WTC11 (cell line): ENCODE results near the gene PHF5A. TPM values are rescaled to one million over a fixed set of nuclear protein-coding genes. Genes with fewer than 3 reads are reported as not detected.

Experiments
- ATAC-seq: fragments of 200-7000 bp; cut with Tn5 transposase; 2 replicates; pipeline ENCODE4 v1.10.0; 2021; ENCODE audit warnings: mild to moderate bottlenecking, moderate library complexity
- CTCF ChIA-PET: fragments of 300-600 bp; sonication (Branson Sonifier 250); formaldehyde crosslinking; loops from one replicate; lab custom pipeline; 2021; ENCODE audit warnings: antibody characterized with exemption; lab: Charles Lee
- POLR2A ChIA-PET: fragments of 350-600 bp; sonication (Branson Sonifier 250); formaldehyde crosslinking; loops from one replicate; lab custom pipeline; 2021; ENCODE audit warnings: antibody characterized with exemption; lab: Charles Lee
- DNase-seq: peaks from one replicate; pipeline ENCODE4 v3.0.0; 2021; ENCODE audit warnings: low spot score
- H3K27ac Mint-ChIP-seq: 2 replicates; pipeline ENCODE4 v1.8.0; 2021; ENCODE audit warnings: mixed read lengths
- H3K27me3 Mint-ChIP-seq: 2 replicates; pipeline ENCODE4 v1.8.0; 2021; ENCODE audit warnings: low read depth, mild to moderate bottlenecking, moderate library complexity, mixed read lengths
- H3K36me3 Mint-ChIP-seq: 2 replicates; pipeline ENCODE4 v1.8.0; 2021; ENCODE audit warnings: mixed read lengths
- H3K4me1 Mint-ChIP-seq: 2 replicates; pipeline ENCODE4 v1.8.0; 2022; ENCODE audit warnings: mixed read lengths
- H3K4me3 Mint-ChIP-seq: 2 replicates; pipeline ENCODE4 v1.8.0; 2021; ENCODE audit warnings: mild to moderate bottlenecking, moderate library complexity, mixed read lengths
- H3K9me3 Mint-ChIP-seq: 2 replicates; pipeline ENCODE4 v1.8.0; 2021; ENCODE audit warnings: mixed read lengths
- ERG ChIP-seq: fragments of 250-450 bp; sonication (Bioruptor Pico); IDR thresholded peaks from 2 replicates; pipeline ENCODE4 v1.8.0; 2021; ENCODE audit warnings: mild to moderate bottlenecking
- GABPB1 ChIP-seq: sonication (generic); formaldehyde crosslinking; IDR thresholded peaks from 2 replicates; pipeline ENCODE4 v1.8.1; 2023; ENCODE audit warnings: mild to moderate bottlenecking, missing genetic modification reagents
- HMGXB4 ChIP-seq: sonication (generic); formaldehyde crosslinking; IDR thresholded peaks from 2 replicates; pipeline ENCODE4 v1.8.1; 2023; ENCODE audit warnings: mild to moderate bottlenecking, moderate library complexity, missing genetic modification reagents
- IRF2 ChIP-seq: sonication (generic); formaldehyde crosslinking; IDR thresholded peaks from 2 replicates; pipeline ENCODE4 v1.8.0; 2022; ENCODE audit warnings: low read depth, missing genetic modification reagents, borderline replicate concordance
- JUN ChIP-seq: sonication (generic); formaldehyde crosslinking; IDR thresholded peaks from 2 replicates; pipeline ENCODE4 v1.8.0; 2023; ENCODE audit warnings: mild to moderate bottlenecking, missing genetic modification reagents
- NFATC4 ChIP-seq: fragments of 250-450 bp; sonication (Bioruptor Pico); IDR thresholded peaks from 2 replicates; pipeline ENCODE4 v1.9.0; 2021; ENCODE audit warnings: mild to moderate bottlenecking
- PRRX2 ChIP-seq: fragments of 250-450 bp; sonication (Bioruptor Pico); IDR thresholded peaks from 2 replicates; pipeline ENCODE4 v1.8.0; 2021; ENCODE audit warnings: mild to moderate bottlenecking
- TEAD1 ChIP-seq: sonication (generic); formaldehyde crosslinking; IDR thresholded peaks from 2 replicates; pipeline ENCODE4 v1.8.0; 2022; ENCODE audit warnings: mild to moderate bottlenecking, missing genetic modification reagents
- USF1 ChIP-seq: sonication (generic); formaldehyde crosslinking; IDR thresholded peaks from 2 replicates; pipeline ENCODE4 v1.8.0; 2022; ENCODE audit warnings: mild to moderate bottlenecking, missing genetic modification reagents
- ZNF121 ChIP-seq: sonication (generic); formaldehyde crosslinking; IDR thresholded peaks from 2 replicates; pipeline ENCODE4 v1.8.0; 2023; ENCODE audit warnings: missing genetic modification reagents
- ZNF396 ChIP-seq: fragments of 250-450 bp; sonication (Bioruptor Pico); IDR thresholded peaks from 2 replicates; pipeline ENCODE4 v1.8.0; 2021; ENCODE audit warnings: mild to moderate bottlenecking, moderate library complexity, borderline replicate concordance
- ZNF425 ChIP-seq: fragments of 250-450 bp; sonication (Bioruptor Pico); conservative IDR thresholded peaks from 2 replicates; pipeline ENCODE4 v1.9.0; 2021; ENCODE audit warnings: mild to moderate bottlenecking
- total RNA-seq: library from RNA; stranded (reverse); gene quantifications from 3 replicates; pipeline ENCODE4 v1.2.3, GENCODE V29; 2021
- TF ChIP-seq, protein P1 (sequence below): sonication (generic); formaldehyde crosslinking; IDR thresholded peaks from 2 replicates; pipeline ENCODE4 v1.8.1; 2022; ENCODE audit warnings: mild to moderate bottlenecking, moderate library complexity, missing genetic modification reagents

Gene PHF5A
- total RNA-seq, 1 experiment from 2014 or later = 93.1 TPM

GRCh38 chr22:41446057-41446501, 22.4 kb downstream of the PHF5A start:
- TF ChIP-seq GABPB1 (CRISPR knock-in tag) (no peak), TEAD1 (CRISPR knock-in tag) (0 out of 2 replicates have a peak, but pooled peaks have one; percentile 35), ZNF396 (CRISPR knock-in tag) (no peak), PRRX2 (CRISPR knock-in tag) (no peak), USF1 (CRISPR knock-in tag) (no peak), ZNF121 (CRISPR knock-in tag) (no peak), IRF2 (CRISPR knock-in tag) (0 out of 2 replicates have a peak, but pooled peaks have one; percentile 6), ERG (CRISPR knock-in tag) (no peak), ZNF425 (CRISPR knock-in tag) (no peak)
- TF ChIP-seq, protein P1, sequence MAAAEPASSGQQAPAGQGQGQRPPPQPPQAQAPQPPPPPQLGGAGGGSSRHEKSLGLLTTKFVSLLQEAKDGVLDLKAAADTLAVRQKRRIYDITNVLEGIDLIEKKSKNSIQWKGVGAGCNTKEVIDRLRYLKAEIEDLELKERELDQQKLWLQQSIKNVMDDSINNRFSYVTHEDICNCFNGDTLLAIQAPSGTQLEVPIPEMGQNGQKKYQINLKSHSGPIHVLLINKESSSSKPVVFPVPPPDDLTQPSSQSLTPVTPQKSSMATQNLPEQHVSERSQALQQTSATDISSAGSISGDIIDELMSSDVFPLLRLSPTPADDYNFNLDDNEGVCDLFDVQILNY (CRISPR knock-in tag) = no peak
- TF ChIP-seq, all 79 proteins: peak for 2
- Mint-ChIP-seq H3K4me1 (peaks cover 24% of the 10 kb centered on the region), H3K9me3 (no peaks in the 10 kb centered on the region), H3K27ac (peak overlapping the region; percentile 99), H3K27me3 (no peaks in the 10 kb centered on the region), H3K4me3 (peak overlapping the region; percentile 96), H3K36me3 (peaks cover 31% of the 10 kb centered on the region)
- DNase-seq = peak; percentile 36
- CTCF ChIA-PET = interaction anchor here (0.5 to 2.7 kb wide), 7 partner anchors 22 to 252 kb away, joined by 3 to 20 read pairs (median 3); partner anchors contain the start of genes ACO2, PHF5A and TEF
- ATAC-seq = no peak
- POLR2A ChIA-PET = interaction anchor here (0.5 to 3.0 kb wide), 20 partner anchors 9 to 468 kb away, joined by 3 to 44 read pairs (median 5); partner anchors contain the start of genes ACO2, DESI1, PHF5A and PMM1

- Mint-ChIP-seq H3K4me1 (peaks cover 24% of the 10 kb centered on the region), H3K9me3 (no peaks in the 10 kb centered on the region), H3K36me3 (peaks cover 31% of the 10 kb centered on the region), H3K27me3 (no peaks in the 10 kb centered on the region), H3K4me3 (peak overlapping the region; percentile 96), H3K27ac (peak overlapping the region; percentile 99)
- ATAC-seq = no peak
- ChIA-PET POLR2A (interaction anchor here (0.7 to 3.0 kb wide), 6 partner anchors 14 to 76 kb away, joined by 3 to 44 read pairs (median 8); partner anchors contain the start of genes ACO2, PHF5A and TEF), CTCF (interaction anchor here (0.8 to 2.7 kb wide), 7 partner anchors 23 to 87 kb away, joined by 3 to 20 read pairs (median 4); partner anchors contain the start of genes ACO2 and PHF5A)
- peak; percentile 32 for DNase-seq
- no peak for TF ChIP-seq NFATC4 (CRISPR knock-in tag)
- no peak for TF ChIP-seq JUN (CRISPR knock-in tag)
- TF ChIP-seq, protein P1 (CRISPR knock-in tag) = 0 out of 2 replicates have a peak, but pooled peaks have one; percentile 20
- peak; percentile 29; the same call in 1 of the 2 replicates for TF ChIP-seq HMGXB4 (CRISPR knock-in tag)
Measured at GRCh38 chr22:41445129-41446056, 23.1 kb downstream of the PHF5A start.
